SK-N-MC (cell line): ENCODE data around the gene MAP7.

Experiments
- EZH2 ChIP-seq: fragments of 200-600 bp; sonication (generic); IDR thresholded peaks from one replicate; pipeline ENCODE4 v1.6.1; 2017; ENCODE audit warnings: antibody characterized with exemption
- POLR2AphosphoS5 ChIP-seq: IDR thresholded peaks from 2 replicates; pipeline ENCODE4 v1.6.1; 2012; ENCODE audit warnings: mild to moderate bottlenecking, low read depth, low read length, borderline replicate concordance

- TF ChIP-seq EZH2 (no peak), POLR2AphosphoS5 (no peak)
Measured at GRCh38 chr6:136425793-136426192, 124.4 kb downstream of the MAP7 start.
